CD14-positive monocyte (primary cell): ENCODE data around the gene GNG8. TPM values are rescaled to one million over a fixed set of nuclear protein-coding genes. Genes with fewer than 3 reads are reported as not detected.
A peak's percentile ranks its signal among the peaks of the same experiment; 100 is the strongest.

Experiments used
- DNase-seq, 3 donors: peaks; one replicate each; pipeline ENCODE4 v3.0.0-alpha.2; 2011 to 2022
- H2AFZ ChIP-seq: 2 replicates; pipeline ENCODE4 v1.6.0; 2012; ENCODE audit warnings: mild to moderate bottlenecking, low read depth, low read length, inconsistent platforms; ENCODE audit not compliant: insufficient read depth, poor library complexity, severe bottlenecking
- H3K27ac ChIP-seq, 2 donors: 1 replicate in 1 of 2; 2 replicates in 1 of 2; pipeline ENCODE4 v1.5.1; 2012 to 2013; ENCODE audit warnings: low read length in 2 of 2, control low read depth in 1 of 2, inconsistent platforms in 1 of 2, low read depth in 1 of 2, mild to moderate bottlenecking in 1 of 2
- H3K27me3 ChIP-seq, 2 donors: one replicate each; pipeline versions ENCODE4 v1.6.0 to v1.6.1; 2011 to 2013; ENCODE audit warnings: low read length in 2 of 2; ENCODE audit not compliant: control insufficient read depth in 2 of 2, insufficient read depth in 2 of 2
- H3K36me3 ChIP-seq, 2 donors: replicated peaks in 1 of 2; 1 replicate in 1 of 2; 2 replicates in 1 of 2; pipeline versions ENCODE4 v1.5.1 to v1.6.1; 2012 to 2013; ENCODE audit warnings: low read length in 2 of 2, control low read depth in 1 of 2, inconsistent platforms in 1 of 2, mild to moderate bottlenecking in 1 of 2; ENCODE audit not compliant: insufficient read depth in 2 of 2, control insufficient read depth in 1 of 2
- H3K4me1 ChIP-seq, 2 donors: 1 replicate in 1 of 2; 2 replicates in 1 of 2; pipeline versions ENCODE4 v1.5.1 to v1.6.1; 2012 to 2013; ENCODE audit warnings: low read length in 2 of 2, control low read depth in 1 of 2, inconsistent platforms in 1 of 2, mild to moderate bottlenecking in 1 of 2, moderate library complexity in 1 of 2; ENCODE audit not compliant: insufficient read depth in 2 of 2, control insufficient read depth in 1 of 2
- H3K4me2 ChIP-seq: replicated peaks from 2 replicates; pipeline ENCODE3; 2012; ENCODE audit warnings: low read length, moderate library complexity, mild to moderate bottlenecking; ENCODE audit not compliant: poor library complexity, severe bottlenecking; ENCODE audit errors: extremely low read depth
- H3K4me3 ChIP-seq, 3 experiments: fragments of 200-600 bp in 1 of 3; sonication (generic) in 1 of 3; replicated peaks in 1 of 3; 1 replicate in 2 of 3; 2 replicates in 1 of 3; pipeline ENCODE4 v1.5.1; 2011 to 2013; ENCODE audit warnings: low read length in 3 of 3, mild to moderate bottlenecking in 3 of 3, control low read depth in 2 of 3, low read depth in 2 of 3, inconsistent platforms in 1 of 3, moderate library complexity in 1 of 3
- H3K79me2 ChIP-seq: 2 replicates; pipeline ENCODE4 v1.6.0; 2012; ENCODE audit warnings: mild to moderate bottlenecking, control low read depth, inconsistent platforms, low read length, moderate library complexity; ENCODE audit not compliant: insufficient read depth
- H3K9ac ChIP-seq: 2 replicates; pipeline ENCODE4 v1.6.0; 2017; ENCODE audit warnings: low read length, mild to moderate bottlenecking; ENCODE audit not compliant: insufficient read depth, poor library complexity, severe bottlenecking
- H3K9me3 ChIP-seq, 2 donors: replicated peaks in 1 of 2; 1 replicate in 1 of 2; 2 replicates in 1 of 2; pipeline versions ENCODE4 v1.5.1 to v1.6.1; 2012 to 2013; ENCODE audit warnings: low read length in 2 of 2, control low read depth in 1 of 2; ENCODE audit not compliant: control insufficient read depth in 1 of 2, insufficient read depth in 1 of 2
- H4K20me1 ChIP-seq: 2 replicates; pipeline ENCODE4 v1.6.0; 2012; ENCODE audit warnings: mild to moderate bottlenecking, low read length, control low read depth, moderate library complexity; ENCODE audit not compliant: insufficient read depth
- H3K27ac Mint-ChIP-seq, 7 donors: one replicate each; pipeline ENCODE4 v1.8.0; 2020; ENCODE audit warnings: mild to moderate bottlenecking in 7 of 7, mixed read lengths in 7 of 7, moderate library complexity in 6 of 7, inconsistent platforms in 2 of 7
- H3K27me3 Mint-ChIP-seq, 3 donors: one replicate each; pipeline ENCODE4 v1.8.0; 2021 to 2022; ENCODE audit warnings: low read depth in 3 of 3, mild to moderate bottlenecking in 3 of 3, mixed read lengths in 3 of 3, moderate library complexity in 3 of 3, inconsistent platforms in 1 of 3
- H3K36me3 Mint-ChIP-seq, 2 donors: one replicate each; pipeline ENCODE4 v1.8.0; 2020; ENCODE audit warnings: mixed read lengths in 2 of 2, inconsistent platforms in 1 of 2, mild to moderate bottlenecking in 1 of 2
- H3K4me1 Mint-ChIP-seq: one replicate; pipeline ENCODE4 v1.8.0; 2020; ENCODE audit warnings: mild to moderate bottlenecking, mixed read lengths
- H3K4me3 Mint-ChIP-seq, 2 donors: one replicate each; pipeline ENCODE4 v1.8.0; 2020; ENCODE audit warnings: mild to moderate bottlenecking in 2 of 2, mixed read lengths in 2 of 2, moderate library complexity in 1 of 2
- H3K9me3 Mint-ChIP-seq, 7 donors: one replicate each; pipeline ENCODE4 v1.8.0; 2020 to 2022; ENCODE audit warnings: mixed read lengths in 7 of 7, mild to moderate bottlenecking in 6 of 7, moderate library complexity in 6 of 7, inconsistent platforms in 2 of 7
- WGBS: methylation state at CpG from one replicate; pipeline ENCODE4 v1.1.5; 2013; ENCODE audit warnings: missing lambda C conversion rate; ENCODE audit not compliant: insufficient coverage; 5-methylcytosine and 5-hydroxymethylcytosine counted together
- intact Hi-C, 2 donors: fragments of 100-400 bp; cut with micrococcal nuclease; formaldehyde crosslinking; loops; one replicate each; pipeline versions ENCODE4 v1.15.0 to v1.15.1; 2023
- polyA plus RNA-seq, 3 donors: library from polyadenylated mRNA; depleted of rRNA in 1 of 3; unstranded in 2 of 3; stranded (reverse) in 1 of 3; fragments of 300-500 nt in 2 of 3; fragments of >200 nt in 1 of 3; fragmentation: Illumina TruSeq in 2 of 3; gene quantifications; 1 replicate in 2 of 3; 2 replicates in 1 of 3; pipeline ENCODE4 v1.2.3, GENCODE V29; 2012 to 2021
- TF ChIP-seq, protein P1 (sequence below): fragments of 200-600 bp; IDR thresholded peaks from one replicate; pipeline ENCODE4 v1.8.0; 2022; ENCODE audit warnings: antibody characterized with exemption, mild to moderate bottlenecking

Gene GNG8
- polyA plus RNA-seq, 3 donors, result not detected

DNA sequence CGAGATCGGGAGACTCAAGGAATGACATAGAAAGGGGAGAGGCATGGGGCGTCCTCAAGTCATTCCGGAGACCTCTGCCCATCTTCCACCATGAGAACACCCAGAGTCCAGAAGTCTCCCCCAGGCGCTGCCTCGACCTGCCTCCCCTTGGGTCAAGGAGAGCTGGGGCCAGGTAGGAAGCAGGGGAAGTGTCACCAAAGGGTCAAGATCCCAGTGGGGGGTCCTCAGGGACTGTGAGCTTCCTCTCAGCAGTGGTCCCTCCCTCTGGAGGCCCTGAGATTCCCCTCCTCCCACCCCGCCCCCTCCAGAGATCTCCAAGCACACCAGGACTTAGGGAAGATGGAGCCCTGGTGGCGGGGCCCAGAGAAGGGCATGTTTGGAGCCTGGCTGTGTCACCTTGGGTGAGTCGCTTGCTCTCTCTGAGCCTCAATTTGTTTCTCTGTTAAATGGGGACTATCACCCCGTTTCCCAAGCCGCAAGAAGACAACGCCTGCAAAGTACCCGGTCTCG, 24.1 kb upstream of the GNG8 start:
- H3K27me3 Mint-ChIP-seq, result peaks cover 39 to 60% (median 49%) of the 10 kb centered on the region in 3 donors
- H3K4me3 ChIP-seq, result peak overlapping the region in 2 of 3 experiments; percentile 23 to 63
- peak overlapping the region; percentile 81 for H2AFZ ChIP-seq
- peak overlapping the region; percentile 64 for H3K9ac ChIP-seq
- no peaks in the 10 kb centered on the region for H4K20me1 ChIP-seq
- H3K27ac Mint-ChIP-seq, result peak overlapping the region in 6 of 7 donors; percentile 1 to 84 (median 66)
- H3K36me3 Mint-ChIP-seq, result peaks cover 3 to 4% of the 10 kb centered on the region in 2 donors
- intact Hi-C loops, result loop anchor here (5.0 to 10.0 kb wide), 3 partner anchors 48 to 135 kb away; no protein-coding TSS in a partner anchor
- H3K4me3 Mint-ChIP-seq, result peak overlapping the region; percentile 76 to 95
- no peaks in the 10 kb centered on the region for H3K79me2 ChIP-seq
- H3K9me3 Mint-ChIP-seq, result peaks cover 0 to 6% (median 4%) of the 10 kb centered on the region in 7 donors
- TF ChIP-seq, protein P1, sequence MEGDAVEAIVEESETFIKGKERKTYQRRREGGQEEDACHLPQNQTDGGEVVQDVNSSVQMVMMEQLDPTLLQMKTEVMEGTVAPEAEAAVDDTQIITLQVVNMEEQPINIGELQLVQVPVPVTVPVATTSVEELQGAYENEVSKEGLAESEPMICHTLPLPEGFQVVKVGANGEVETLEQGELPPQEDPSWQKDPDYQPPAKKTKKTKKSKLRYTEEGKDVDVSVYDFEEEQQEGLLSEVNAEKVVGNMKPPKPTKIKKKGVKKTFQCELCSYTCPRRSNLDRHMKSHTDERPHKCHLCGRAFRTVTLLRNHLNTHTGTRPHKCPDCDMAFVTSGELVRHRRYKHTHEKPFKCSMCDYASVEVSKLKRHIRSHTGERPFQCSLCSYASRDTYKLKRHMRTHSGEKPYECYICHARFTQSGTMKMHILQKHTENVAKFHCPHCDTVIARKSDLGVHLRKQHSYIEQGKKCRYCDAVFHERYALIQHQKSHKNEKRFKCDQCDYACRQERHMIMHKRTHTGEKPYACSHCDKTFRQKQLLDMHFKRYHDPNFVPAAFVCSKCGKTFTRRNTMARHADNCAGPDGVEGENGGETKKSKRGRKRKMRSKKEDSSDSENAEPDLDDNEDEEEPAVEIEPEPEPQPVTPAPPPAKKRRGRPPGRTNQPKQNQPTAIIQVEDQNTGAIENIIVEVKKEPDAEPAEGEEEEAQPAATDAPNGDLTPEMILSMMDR, result no peak
- H3K4me2 ChIP-seq, result peak overlapping the region; percentile 74
- no peak overlapping the region for H3K27ac ChIP-seq
- 3% methylated on average over 6 of the region's 14 CpGs for WGBS
- H3K4me1 Mint-ChIP-seq, result peaks cover 20% of the 10 kb centered on the region
- DNase-seq, result peak in 1 of 3 donors; percentile 27
- peaks cover 28 to 30% of the 10 kb centered on the region in 2 donors for H3K27me3 ChIP-seq
- peaks cover 27 to 31% of the 10 kb centered on the region in 2 donors for H3K4me1 ChIP-seq
- H3K9me3 ChIP-seq, result no peaks in the 10 kb centered on the region
- H3K36me3 ChIP-seq, result no peaks in the 10 kb centered on the region

DNA sequence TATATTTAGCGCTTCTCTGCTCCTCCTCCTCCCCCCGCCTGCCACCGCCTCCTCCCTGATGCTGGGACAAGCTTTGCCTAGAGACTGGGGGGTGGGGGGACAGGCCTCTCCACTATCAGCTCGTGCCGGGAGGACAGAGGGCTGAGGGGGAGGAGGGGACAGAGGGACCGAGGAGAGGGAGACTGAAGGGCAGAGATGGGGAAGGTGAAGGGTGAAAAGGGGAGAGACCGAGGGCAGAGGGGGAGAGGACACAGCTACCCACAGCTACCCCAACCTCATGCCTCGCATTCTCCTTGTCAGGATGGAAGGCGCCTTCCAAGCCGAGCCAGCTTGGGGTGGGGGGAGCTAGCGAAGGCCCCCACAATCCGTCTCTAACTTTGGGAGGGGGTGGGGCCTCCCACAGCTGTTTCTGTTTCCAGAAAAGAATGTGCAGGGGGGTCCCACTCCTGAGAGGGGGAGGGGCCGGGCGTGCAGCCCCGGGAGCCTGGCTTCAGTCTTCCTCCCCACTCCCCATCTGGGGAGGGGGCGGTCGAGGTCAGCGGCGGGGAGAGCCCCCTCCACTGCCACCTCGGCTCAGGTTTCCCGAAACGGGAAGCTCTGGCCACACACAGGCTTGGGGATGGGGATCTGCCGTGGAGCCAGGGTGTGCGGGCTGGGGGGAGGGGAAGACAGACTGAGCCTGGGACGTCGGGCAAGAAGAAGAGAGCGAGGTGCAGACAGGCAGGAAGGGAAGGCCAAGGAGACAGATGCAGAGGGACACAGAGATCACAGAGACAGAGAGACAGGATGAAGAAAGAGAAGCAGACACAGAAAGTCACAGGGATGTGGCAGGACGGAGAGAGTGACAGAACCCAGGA, 23.4 kb upstream of the GNG8 start:
- Histone ChIP-seq H3K4me3 (peak overlapping the region in 1 of 3 experiments; percentile 63), H3K4me1 (peaks cover 27 to 31% of the 10 kb centered on the region in 2 donors), H2AFZ (peak overlapping the region; percentile 81), H3K27me3 (peaks cover 28 to 36% of the 10 kb centered on the region in 2 donors), H3K79me2 (no peaks in the 10 kb centered on the region), H3K27ac (no peak overlapping the region), H3K9me3 (no peaks in the 10 kb centered on the region), H4K20me1 (no peaks in the 10 kb centered on the region), H3K4me2 (peak overlapping the region; percentile 74), H3K9ac (no peak overlapping the region), H3K36me3 (no peaks in the 10 kb centered on the region)
- peak overlapping the region; percentile 76 to 95 for H3K4me3 Mint-ChIP-seq
- peaks cover 39 to 65% (median 54%) of the 10 kb centered on the region in 3 donors for H3K27me3 Mint-ChIP-seq
- intact Hi-C loops, result loop anchor here (5.0 to 10.0 kb wide), 3 partner anchors 47 to 135 kb away; no protein-coding TSS in a partner anchor
- 0% methylated on average over 6 of the region's 28 CpGs for WGBS
- peak overlapping the region; percentile 1 to 77 (median 56) for H3K27ac Mint-ChIP-seq
- H3K36me3 Mint-ChIP-seq, result peaks cover 3 to 4% of the 10 kb centered on the region in 2 donors
- TF ChIP-seq, protein P1, result no peak
- DNase-seq, result peak; percentile 30 to 61 (median 35)
- H3K9me3 Mint-ChIP-seq, result peaks cover 0 to 7% (median 4%) of the 10 kb centered on the region in 7 donors
- H3K4me1 Mint-ChIP-seq, result peaks cover 22% of the 10 kb centered on the region
